Omental fat pad (tissue), 4 donors: Measurements from ENCODE around the gene TBC1D32. TPM values are rescaled to one million over a fixed set of nuclear protein-coding genes. Genes with fewer than 3 reads are reported as not detected.

Source experiments
- ATAC-seq: fragments of 150-250 bp; one replicate; pipeline ENCODE4 v1.9.1; 2016; ENCODE audit warnings: mild to moderate bottlenecking, moderate library complexity; ENCODE audit not compliant: low FRiP score
- DNase-seq: peaks from one replicate; pipeline ENCODE4 v3.0.0-alpha.2; 2019; ENCODE audit warnings: low spot score
- CTCF ChIP-seq, 3 donors: fragments of 450-650 bp; IDR thresholded peaks; one replicate each; pipeline ENCODE4 v1.5.1; 2016 to 2017; ENCODE audit warnings: antibody characterized with exemption in 3 of 3, mild to moderate bottlenecking in 3 of 3, moderate library complexity in 2 of 3
- total RNA-seq, 4 donors: library from RNA; depleted of rRNA; stranded (reverse); fragments of >200 nt; gene quantifications; one replicate each; pipeline ENCODE4 v1.1.0, GENCODE V29; 2016

The TBC1D32 gene
- total RNA-seq, 4 donors from 2014 or later: 4.6 to 11.4 (median 7.4) TPM

- no peak for TF ChIP-seq CTCF (IDR thresholded peaks at IDR 0.05)
- DNase-seq (no peak), ATAC-seq (peak; percentile 32)
Observed at GRCh38 chr6:121260651-121261102, 73.6 kb downstream of the TBC1D32 start.

GRCh38 chr6:121247386-121247785 is 86.9 kb downstream of the TBC1D32 start:
- no peak for TF ChIP-seq CTCF (IDR thresholded peaks at IDR 0.05)
- ATAC-seq (no peak), DNase-seq (no peak)

- ATAC-seq (no peak), DNase-seq (no peak)
- TF ChIP-seq CTCF (IDR thresholded peaks at IDR 0.05): no peak
Observed at GRCh38 chr6:121242386-121242785, 91.9 kb downstream of the TBC1D32 start.

DNA sequence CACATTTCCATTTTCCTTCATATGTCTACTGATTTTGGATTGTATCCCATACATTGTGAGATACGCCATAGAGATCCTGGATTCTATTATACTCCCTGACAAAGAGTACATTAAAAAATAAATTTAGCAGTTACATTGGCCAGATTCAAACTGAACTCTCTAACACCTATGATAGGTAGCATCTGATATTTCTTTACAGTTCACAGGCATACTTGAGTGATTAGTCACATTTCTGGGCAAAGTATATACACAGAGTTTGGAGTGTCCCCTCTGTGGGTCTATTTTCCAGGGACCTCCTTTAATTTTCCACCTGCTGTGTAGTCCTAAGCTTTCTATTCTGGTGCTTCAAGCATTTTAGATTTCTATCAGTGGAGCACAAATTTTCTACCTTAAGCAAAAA is 96.4 kb downstream of the TBC1D32 start:
- ATAC-seq (no peak), DNase-seq (no peak)
- TF ChIP-seq CTCF (IDR thresholded peaks at IDR 0.05): no peak

DNA sequence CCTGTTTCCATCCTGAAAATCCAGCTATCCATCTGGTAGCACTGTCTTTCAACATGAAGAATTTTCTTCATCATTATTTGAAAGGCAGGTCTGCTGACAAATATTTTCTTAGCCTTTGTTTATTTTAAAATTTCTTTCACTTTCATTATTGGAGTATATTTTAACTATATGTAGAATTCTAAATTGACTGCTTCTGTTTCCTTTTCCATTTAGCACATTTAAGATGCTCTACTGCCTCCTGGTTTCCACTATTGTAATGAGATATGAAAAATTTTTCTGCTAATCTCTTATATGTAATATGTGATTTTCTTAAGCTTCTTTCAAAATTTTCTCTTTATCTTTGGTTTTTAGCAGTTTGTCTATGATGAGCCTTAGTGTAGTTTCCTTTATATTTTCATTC is 97.3 kb downstream of the TBC1D32 start:
- no peak for TF ChIP-seq CTCF (IDR thresholded peaks at IDR 0.05)
- DNase-seq (no peak), ATAC-seq (no peak)

DNA sequence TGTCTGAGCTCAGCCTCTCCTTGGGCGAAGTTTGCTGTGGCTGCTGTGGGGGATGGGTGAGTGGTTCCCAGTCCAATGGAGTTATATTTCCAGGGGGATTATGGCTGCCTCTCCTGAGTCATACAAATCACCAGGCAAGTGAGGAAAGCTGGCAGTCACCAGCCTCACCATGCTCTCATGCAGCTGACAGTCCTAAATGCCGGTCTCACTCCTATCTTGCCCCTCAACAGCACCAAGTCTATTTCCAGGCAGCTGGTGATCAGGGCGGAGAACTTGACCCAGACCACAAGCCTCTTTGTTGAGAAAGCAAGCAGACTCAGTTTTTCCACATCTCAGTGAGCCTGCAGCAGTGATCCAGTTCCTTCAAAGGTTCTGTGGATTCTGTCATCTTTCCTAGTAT is 98.9 kb downstream of the TBC1D32 start:
- DNase-seq (no peak), ATAC-seq (no peak)
- TF ChIP-seq CTCF (IDR thresholded peaks at IDR 0.05): no peak

- no peak for ATAC-seq
- TF ChIP-seq CTCF (IDR thresholded peaks at IDR 0.05): no peak
- DNase-seq: no peak
Observed at GRCh38 chr6:121223930-121224329, 110.3 kb downstream of the TBC1D32 start.
